ENCODE results near the gene MARCHF3.
"Not testable (repeated sequence)": the region's sequence is repeated elsewhere in the genome, so short reads cannot be mapped to it uniquely, and the experiment has no call there.

GRCh38 chr5:126942908-126943307 is 87.5 kb downstream of the MARCHF3 start:
- TF ChIP-seq CTCF (IDR thresholded peaks at IDR 0.05; ENCODE audit: low read length); EZH2 (optimal IDR thresholded peaks at IDR 0.05; ENCODE audit: low read depth, low read length); EZH2phosphoT487 (IDR thresholded peaks at IDR 0.05; ENCODE audit: low read length): not testable (repeated sequence)

All from MM.1S (cell line).